SK-N-SH treated with all-trans-retinoic acid at 6 μM for 48 hours (cell line): ENCODE data around the gene RAB31.

Experiments used
- ATAC-seq: fragments of 200-7000 bp; cut with Tn5 transposase; 3 replicates; pipeline ENCODE4 v1.9.1; 2020; ENCODE audit warnings: mild to moderate bottlenecking, moderate library complexity
- ARNTL ChIP-seq: fragments of 450-650 bp; formaldehyde crosslinking; IDR thresholded peaks from 2 replicates; pipeline ENCODE4 v1.5.0; 2020; ENCODE audit warnings: low read depth, mild to moderate bottlenecking, moderate library complexity, borderline replicate concordance
- CSDC2 ChIP-seq: fragments of 250-450 bp; sonication (Bioruptor Pico); IDR thresholded peaks from 2 replicates; pipeline ENCODE4 v1.5.0; 2020; ENCODE audit warnings: mild to moderate bottlenecking, moderate library complexity
- ESRRG ChIP-seq: fragments of 250-450 bp; sonication (Bioruptor Pico); IDR thresholded peaks from 2 replicates; pipeline ENCODE4 v1.6.1; 2021; ENCODE audit warnings: mild to moderate bottlenecking
- GLIS3 ChIP-seq: fragments of 250-450 bp; sonication (Bioruptor Pico); IDR thresholded peaks from 2 replicates; pipeline ENCODE4 v1.5.0; 2020; ENCODE audit warnings: mild to moderate bottlenecking, moderate library complexity
- ISL1 ChIP-seq: fragments of 250-450 bp; sonication (Bioruptor Pico); IDR thresholded peaks from 2 replicates; pipeline ENCODE4 v2.1.2; 2022; ENCODE audit warnings: mild to moderate bottlenecking, moderate library complexity
- PPARA ChIP-seq: fragments of 250-450 bp; sonication (Bioruptor Pico); IDR thresholded peaks from 2 replicates; pipeline ENCODE4 v1.5.0; 2020; ENCODE audit warnings: mild to moderate bottlenecking, borderline replicate concordance
- RARB ChIP-seq: fragments of 250-450 bp; sonication (Bioruptor Pico); IDR thresholded peaks from 2 replicates; pipeline ENCODE4 v1.8.0; 2021; ENCODE audit warnings: mild to moderate bottlenecking, moderate library complexity
- TCF4 ChIP-seq: fragments of 250-450 bp; sonication (Bioruptor Pico); IDR thresholded peaks from 2 replicates; pipeline ENCODE4 v1.8.0; 2021; ENCODE audit warnings: mild to moderate bottlenecking, moderate library complexity, borderline replicate concordance
- TOX ChIP-seq: fragments of 250-450 bp; sonication (Bioruptor Pico); IDR thresholded peaks from 2 replicates; pipeline ENCODE4 v1.8.0; 2021; ENCODE audit warnings: mild to moderate bottlenecking, moderate library complexity, borderline replicate concordance
- ZC3H10 ChIP-seq: fragments of 250-450 bp; sonication (Bioruptor Pico); IDR thresholded peaks from 2 replicates; pipeline ENCODE4 v1.5.1; 2021; ENCODE audit warnings: mild to moderate bottlenecking, moderate library complexity
- ZFP3 ChIP-seq: fragments of 250-450 bp; sonication (Bioruptor Pico); IDR thresholded peaks from 2 replicates; pipeline ENCODE4 v1.5.0; 2020; ENCODE audit warnings: mild to moderate bottlenecking, moderate library complexity
- ZFP30 ChIP-seq: fragments of 450-650 bp; formaldehyde crosslinking; IDR thresholded peaks from 2 replicates; pipeline ENCODE4 v1.5.0; 2022; ENCODE audit warnings: mild to moderate bottlenecking, moderate library complexity
- ZNF565 ChIP-seq: fragments of 450-650 bp; formaldehyde crosslinking; conservative IDR thresholded peaks from 2 replicates; pipeline ENCODE4 v1.5.0; 2020; ENCODE audit warnings: low read depth, mild to moderate bottlenecking, moderate library complexity
- ZNF70 ChIP-seq: fragments of 450-650 bp; formaldehyde crosslinking; IDR thresholded peaks from 2 replicates; pipeline ENCODE4 v1.5.0; 2020; ENCODE audit warnings: mild to moderate bottlenecking, moderate library complexity
- ZNF8 ChIP-seq: fragments of 450-650 bp; formaldehyde crosslinking; IDR thresholded peaks from 2 replicates; pipeline ENCODE4 v1.5.0; 2020; ENCODE audit warnings: mild to moderate bottlenecking, moderate library complexity
- TF ChIP-seq, protein P1 (sequence below): fragments of 250-450 bp; sonication (Bioruptor Pico); IDR thresholded peaks from 2 replicates; pipeline ENCODE4 v1.8.0; 2021; ENCODE audit warnings: low read depth, mild to moderate bottlenecking, moderate library complexity, borderline replicate concordance
- TF ChIP-seq, protein P2 (sequence below): fragments of 250-450 bp; sonication (Bioruptor Pico); IDR thresholded peaks from 2 replicates; pipeline ENCODE4 v1.5.0; 2020; ENCODE audit warnings: mild to moderate bottlenecking, moderate library complexity
- TF ChIP-seq, protein P3 (sequence below): fragments of 250-450 bp; sonication (Bioruptor Pico); IDR thresholded peaks from 2 replicates; pipeline ENCODE4 v1.5.1; 2020; ENCODE audit warnings: low read depth, mild to moderate bottlenecking, moderate library complexity
- TF ChIP-seq, protein P4 (sequence below): fragments of 250-450 bp; sonication (Bioruptor Pico); IDR thresholded peaks from 2 replicates; pipeline ENCODE4 v1.8.0; 2020; ENCODE audit warnings: mild to moderate bottlenecking, moderate library complexity, borderline replicate concordance
- TF ChIP-seq, protein P5 (sequence below): fragments of 250-450 bp; sonication (Bioruptor Pico); IDR thresholded peaks from 2 replicates; pipeline ENCODE4 v1.5.1; 2021; ENCODE audit warnings: mild to moderate bottlenecking, moderate library complexity

The RAB31 gene

DNA sequence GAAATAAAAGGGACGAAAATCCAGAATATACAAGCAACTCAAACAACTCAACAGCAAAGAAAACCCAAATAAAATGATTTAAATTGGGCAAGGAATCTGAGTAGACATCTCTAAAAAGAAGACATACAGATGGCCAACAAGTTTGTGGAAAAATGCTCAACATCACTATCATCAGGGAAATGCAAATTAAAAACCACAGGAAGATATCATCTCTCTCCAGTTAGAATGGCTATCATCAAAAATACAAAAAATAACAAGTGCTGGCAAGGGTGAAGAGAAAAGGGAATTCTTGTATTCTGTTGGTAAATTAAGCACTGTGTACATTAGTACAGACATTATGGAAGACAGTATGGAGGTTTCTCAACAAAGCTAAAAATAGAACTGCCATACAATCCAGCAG lies 80.0 kb downstream of the RAB31 start:
- TF ChIP-seq, protein P1, sequence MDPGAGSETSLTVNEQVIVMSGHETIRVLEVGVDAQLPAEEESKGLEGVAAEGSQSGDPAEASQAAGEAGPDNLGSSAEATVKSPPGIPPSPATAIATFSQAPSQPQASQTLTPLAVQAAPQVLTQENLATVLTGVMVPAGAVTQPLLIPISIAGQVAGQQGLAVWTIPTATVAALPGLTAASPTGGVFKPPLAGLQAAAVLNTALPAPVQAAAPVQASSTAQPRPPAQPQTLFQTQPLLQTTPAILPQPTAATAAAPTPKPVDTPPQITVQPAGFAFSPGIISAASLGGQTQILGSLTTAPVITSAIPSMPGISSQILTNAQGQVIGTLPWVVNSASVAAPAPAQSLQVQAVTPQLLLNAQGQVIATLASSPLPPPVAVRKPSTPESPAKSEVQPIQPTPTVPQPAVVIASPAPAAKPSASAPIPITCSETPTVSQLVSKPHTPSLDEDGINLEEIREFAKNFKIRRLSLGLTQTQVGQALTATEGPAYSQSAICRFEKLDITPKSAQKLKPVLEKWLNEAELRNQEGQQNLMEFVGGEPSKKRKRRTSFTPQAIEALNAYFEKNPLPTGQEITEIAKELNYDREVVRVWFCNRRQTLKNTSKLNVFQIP (CRISPR knock-in tag) = no peak
- TF ChIP-seq ESRRG (CRISPR knock-in tag) (no peak), CSDC2 (CRISPR knock-in tag) (no peak), RARB (CRISPR knock-in tag) (no peak), TCF4 (CRISPR knock-in tag) (no peak), ISL1 (no peak; the same call in 1 of the 2 replicates), ZNF8 (no peak), TOX (CRISPR knock-in tag) (0 out of 2 replicates have a peak, but pooled peaks have one; percentile 34)
- TF ChIP-seq, protein P2, sequence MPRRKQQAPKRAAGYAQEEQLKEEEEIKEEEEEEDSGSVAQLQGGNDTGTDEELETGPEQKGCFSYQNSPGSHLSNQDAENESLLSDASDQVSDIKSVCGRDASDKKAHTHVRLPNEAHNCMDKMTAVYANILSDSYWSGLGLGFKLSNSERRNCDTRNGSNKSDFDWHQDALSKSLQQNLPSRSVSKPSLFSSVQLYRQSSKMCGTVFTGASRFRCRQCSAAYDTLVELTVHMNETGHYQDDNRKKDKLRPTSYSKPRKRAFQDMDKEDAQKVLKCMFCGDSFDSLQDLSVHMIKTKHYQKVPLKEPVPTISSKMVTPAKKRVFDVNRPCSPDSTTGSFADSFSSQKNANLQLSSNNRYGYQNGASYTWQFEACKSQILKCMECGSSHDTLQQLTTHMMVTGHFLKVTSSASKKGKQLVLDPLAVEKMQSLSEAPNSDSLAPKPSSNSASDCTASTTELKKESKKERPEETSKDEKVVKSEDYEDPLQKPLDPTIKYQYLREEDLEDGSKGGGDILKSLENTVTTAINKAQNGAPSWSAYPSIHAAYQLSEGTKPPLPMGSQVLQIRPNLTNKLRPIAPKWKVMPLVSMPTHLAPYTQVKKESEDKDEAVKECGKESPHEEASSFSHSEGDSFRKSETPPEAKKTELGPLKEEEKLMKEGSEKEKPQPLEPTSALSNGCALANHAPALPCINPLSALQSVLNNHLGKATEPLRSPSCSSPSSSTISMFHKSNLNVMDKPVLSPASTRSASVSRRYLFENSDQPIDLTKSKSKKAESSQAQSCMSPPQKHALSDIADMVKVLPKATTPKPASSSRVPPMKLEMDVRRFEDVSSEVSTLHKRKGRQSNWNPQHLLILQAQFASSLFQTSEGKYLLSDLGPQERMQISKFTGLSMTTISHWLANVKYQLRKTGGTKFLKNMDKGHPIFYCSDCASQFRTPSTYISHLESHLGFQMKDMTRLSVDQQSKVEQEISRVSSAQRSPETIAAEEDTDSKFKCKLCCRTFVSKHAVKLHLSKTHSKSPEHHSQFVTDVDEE = no peak
- peak; percentile 70 for ATAC-seq

DNA sequence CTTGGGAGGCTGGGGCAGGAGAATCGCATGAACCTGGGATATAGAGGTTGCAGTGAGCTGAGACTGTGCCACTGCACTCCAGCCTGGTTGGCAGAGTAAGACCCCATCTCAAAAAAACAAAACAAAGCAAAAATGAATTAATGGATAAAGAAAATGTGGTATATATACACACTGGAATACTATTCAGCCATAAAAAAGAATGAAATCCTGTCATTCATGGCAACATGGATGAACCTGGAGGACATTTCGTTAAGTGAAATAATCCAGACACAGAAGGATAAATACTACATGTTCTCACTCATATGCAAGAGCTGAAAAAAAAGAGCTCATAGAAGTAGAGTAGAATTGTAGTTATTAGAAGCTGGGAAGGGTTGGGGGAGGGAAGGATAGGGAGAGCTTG lies 80.8 kb downstream of the RAB31 start:
- TF ChIP-seq ZNF8 (peak; percentile 76), ZFP30 (CRISPR knock-in tag) (no peak)
- ATAC-seq = no peak

DNA sequence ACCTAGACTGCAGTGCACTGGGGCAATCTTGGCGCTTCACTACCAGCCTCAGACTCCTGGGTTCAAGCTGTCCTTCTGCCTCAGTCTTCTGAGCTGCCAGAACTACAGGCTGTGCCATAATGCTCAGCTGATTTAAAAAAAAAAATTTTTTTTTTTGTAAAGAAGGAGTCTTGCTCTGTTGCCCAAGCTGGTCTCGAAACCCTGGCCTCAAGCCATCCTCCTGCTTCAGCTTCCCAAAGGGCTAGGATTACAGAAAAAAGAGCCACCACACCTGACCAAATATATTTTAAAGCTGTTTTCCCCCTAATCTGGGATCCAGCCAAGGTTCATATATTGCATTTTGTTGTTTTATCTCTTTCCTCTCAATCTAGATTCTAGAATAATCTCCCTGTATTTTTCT lies 82.2 kb downstream of the RAB31 start:
- ATAC-seq = no peak
- TF ChIP-seq, protein P3, sequence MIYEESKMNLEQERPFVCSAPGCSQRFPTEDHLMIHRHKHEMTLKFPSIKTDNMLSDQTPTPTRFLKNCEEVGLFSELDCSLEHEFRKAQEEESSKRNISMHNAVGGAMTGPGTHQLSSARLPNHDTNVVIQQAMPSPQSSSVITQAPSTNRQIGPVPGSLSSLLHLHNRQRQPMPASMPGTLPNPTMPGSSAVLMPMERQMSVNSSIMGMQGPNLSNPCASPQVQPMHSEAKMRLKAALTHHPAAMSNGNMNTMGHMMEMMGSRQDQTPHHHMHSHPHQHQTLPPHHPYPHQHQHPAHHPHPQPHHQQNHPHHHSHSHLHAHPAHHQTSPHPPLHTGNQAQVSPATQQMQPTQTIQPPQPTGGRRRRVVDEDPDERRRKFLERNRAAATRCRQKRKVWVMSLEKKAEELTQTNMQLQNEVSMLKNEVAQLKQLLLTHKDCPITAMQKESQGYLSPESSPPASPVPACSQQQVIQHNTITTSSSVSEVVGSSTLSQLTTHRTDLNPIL (CRISPR knock-in tag) = no peak
- TF ChIP-seq GLIS3 (no peak), ZNF8 (no peak), ZNF565 (CRISPR knock-in tag) (no peak), ZC3H10 (CRISPR knock-in tag) (no peak), ARNTL (CRISPR knock-in tag) (no peak), ZFP30 (CRISPR knock-in tag) (no peak), TCF4 (CRISPR knock-in tag) (no peak), CSDC2 (CRISPR knock-in tag) (no peak)
- TF ChIP-seq, protein P1 (CRISPR knock-in tag) = no peak

DNA sequence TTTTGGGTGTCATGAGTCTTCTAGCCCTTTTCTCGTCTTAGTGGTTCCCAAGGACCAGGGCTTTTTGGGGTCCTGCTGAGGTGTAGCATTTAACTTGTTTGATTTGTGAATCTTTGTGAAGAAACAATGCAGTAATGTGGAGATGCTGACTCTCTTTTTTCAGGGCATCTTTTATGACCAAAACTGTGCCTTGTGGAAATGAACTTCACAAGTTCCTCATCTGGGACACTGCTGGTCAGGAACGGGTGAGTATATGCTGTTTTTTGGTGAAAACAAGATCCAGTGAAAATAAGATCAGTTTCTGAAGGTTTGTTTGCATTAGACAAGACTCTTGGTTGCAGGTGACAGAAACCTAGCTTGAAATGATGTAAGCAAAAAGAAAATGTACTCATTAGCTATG lies 83.9 kb downstream of the RAB31 start:
- TF ChIP-seq ZFP30 (CRISPR knock-in tag) (no peak), ZNF8 (no peak), CSDC2 (CRISPR knock-in tag) (no peak), ZFP3 (CRISPR knock-in tag) (no peak), ZC3H10 (CRISPR knock-in tag) (no peak), TOX (CRISPR knock-in tag) (no peak)
- ATAC-seq = no peak

DNA sequence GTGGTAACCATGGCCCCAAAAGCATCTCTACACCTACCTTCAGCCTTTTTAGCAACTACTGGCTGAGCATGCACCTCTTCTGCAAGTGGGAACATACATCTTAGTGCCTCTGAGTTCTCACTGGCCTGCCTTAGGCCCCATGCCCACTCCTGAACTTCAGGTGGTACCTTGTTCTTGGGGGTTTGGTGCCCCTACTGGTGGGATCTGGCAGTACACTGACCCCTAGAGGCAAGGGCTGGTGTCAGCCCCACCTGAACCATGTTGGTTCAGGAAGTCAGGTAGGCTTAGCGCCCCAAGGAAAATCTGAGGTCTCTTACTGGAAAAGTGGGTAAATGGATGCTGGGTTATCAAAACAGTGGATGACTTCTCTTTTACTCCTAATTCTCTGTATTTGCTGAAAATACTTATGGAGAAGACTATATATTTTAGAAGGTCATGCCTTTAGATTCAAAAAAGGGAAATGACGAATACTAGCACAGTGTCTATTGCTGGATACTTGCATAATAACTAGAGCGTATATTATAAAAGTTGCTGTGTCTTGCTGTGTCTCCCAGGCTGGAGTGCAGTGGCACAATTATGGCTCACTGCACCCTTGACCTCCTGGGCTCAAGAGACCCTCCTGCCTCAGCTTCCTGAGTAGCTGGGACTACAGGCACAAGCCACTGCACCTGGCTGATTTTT lies 84.6 kb downstream of the RAB31 start:
- no peak for ATAC-seq
- no peak for TF ChIP-seq GLIS3
- TF ChIP-seq PPARA (CRISPR knock-in tag) = no peak
- no peak for TF ChIP-seq ZFP3 (CRISPR knock-in tag)
- TF ChIP-seq RARB (CRISPR knock-in tag) = no peak
- TF ChIP-seq, protein P1 (CRISPR knock-in tag) = no peak
- TF ChIP-seq, protein P4, sequence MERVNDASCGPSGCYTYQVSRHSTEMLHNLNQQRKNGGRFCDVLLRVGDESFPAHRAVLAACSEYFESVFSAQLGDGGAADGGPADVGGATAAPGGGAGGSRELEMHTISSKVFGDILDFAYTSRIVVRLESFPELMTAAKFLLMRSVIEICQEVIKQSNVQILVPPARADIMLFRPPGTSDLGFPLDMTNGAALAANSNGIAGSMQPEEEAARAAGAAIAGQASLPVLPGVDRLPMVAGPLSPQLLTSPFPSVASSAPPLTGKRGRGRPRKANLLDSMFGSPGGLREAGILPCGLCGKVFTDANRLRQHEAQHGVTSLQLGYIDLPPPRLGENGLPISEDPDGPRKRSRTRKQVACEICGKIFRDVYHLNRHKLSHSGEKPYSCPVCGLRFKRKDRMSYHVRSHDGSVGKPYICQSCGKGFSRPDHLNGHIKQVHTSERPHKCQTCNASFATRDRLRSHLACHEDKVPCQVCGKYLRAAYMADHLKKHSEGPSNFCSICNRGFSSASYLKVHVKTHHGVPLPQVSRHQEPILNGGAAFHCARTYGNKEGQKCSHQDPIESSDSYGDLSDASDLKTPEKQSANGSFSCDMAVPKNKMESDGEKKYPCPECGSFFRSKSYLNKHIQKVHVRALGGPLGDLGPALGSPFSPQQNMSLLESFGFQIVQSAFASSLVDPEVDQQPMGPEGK (CRISPR knock-in tag) = no peak
- TF ChIP-seq, protein P5, sequence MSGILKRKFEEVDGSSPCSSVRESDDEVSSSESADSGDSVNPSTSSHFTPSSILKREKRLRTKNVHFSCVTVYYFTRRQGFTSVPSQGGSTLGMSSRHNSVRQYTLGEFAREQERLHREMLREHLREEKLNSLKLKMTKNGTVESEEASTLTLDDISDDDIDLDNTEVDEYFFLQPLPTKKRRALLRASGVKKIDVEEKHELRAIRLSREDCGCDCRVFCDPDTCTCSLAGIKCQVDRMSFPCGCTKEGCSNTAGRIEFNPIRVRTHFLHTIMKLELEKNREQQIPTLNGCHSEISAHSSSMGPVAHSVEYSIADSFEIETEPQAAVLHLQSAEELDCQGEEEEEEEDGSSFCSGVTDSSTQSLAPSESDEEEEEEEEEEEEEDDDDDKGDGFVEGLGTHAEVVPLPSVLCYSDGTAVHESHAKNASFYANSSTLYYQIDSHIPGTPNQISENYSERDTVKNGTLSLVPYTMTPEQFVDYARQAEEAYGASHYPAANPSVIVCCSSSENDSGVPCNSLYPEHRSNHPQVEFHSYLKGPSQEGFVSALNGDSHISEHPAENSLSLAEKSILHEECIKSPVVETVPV (CRISPR knock-in tag) = no peak
- TF ChIP-seq ZNF8 = no peak
- TF ChIP-seq ZNF565 (CRISPR knock-in tag) = no peak
- no peak for TF ChIP-seq ESRRG (CRISPR knock-in tag)
- TF ChIP-seq TCF4 (CRISPR knock-in tag) = no peak
- no peak for TF ChIP-seq ZNF70
- no peak for TF ChIP-seq ZC3H10 (CRISPR knock-in tag)
